ENCODE data around the gene FAM107B.

- no peak for TF ChIP-seq CTCF (IDR thresholded peaks at IDR 0.05)
- no peak for TF ChIP-seq POLR2A (IDR thresholded peaks at IDR 0.05)
Measured at GRCh38 chr10:14554091-14554490, 220.6 kb downstream of the FAM107B start.

Data from heart left ventricle (tissue), 13 donors.